ENCODE data around the gene STXBP5. TPM values are rescaled to one million over a fixed set of nuclear protein-coding genes. Genes with fewer than 3 reads are reported as not detected.

Gene STXBP5
- total and polyA plus RNA-seq, 4 experiments from 2014 or later = 0.90 to 36.5 (median 21.9) TPM

GRCh38 chr6:147195987-147196386, 8.2 kb upstream of the STXBP5 start:
- Mint-ChIP-seq H3K36me3 (no peaks in the 10 kb centered on the region), H3K4me1 (peaks cover 0 to 15% (median 7%) of the 10 kb centered on the region in 4 donors), H3K9me3 (no peaks in the 10 kb centered on the region), H3K27ac (no peak overlapping the region), H3K27me3 (no peaks in the 10 kb centered on the region), H3K4me3 (no peak overlapping the region)
- H3K4me3 ChIP-seq (ENCODE audit: low read length in 2 of 2) = no peak overlapping the region
- no peaks in the 10 kb centered on the region for H3K27me3 ChIP-seq (ENCODE audit: insufficient read depth, low read length)
- no peak overlapping the region for H3K27ac ChIP-seq (ENCODE audit: low read depth, low read length)
- DNase-seq = no peak
- H3K9me3 ChIP-seq (ENCODE audit: control insufficient read depth in 1 of 2, low read length in 2 of 2) = no peaks in the 10 kb centered on the region
- H3K36me3 ChIP-seq (ENCODE audit: insufficient read depth, low read length) = no peaks in the 10 kb centered on the region
- no peaks in the 10 kb centered on the region for H3K4me1 ChIP-seq (ENCODE audit: insufficient read depth, low read length)
- intact Hi-C loops (cut with micrococcal nuclease) = no loop called here
- POLR2A ChIA-PET (ENCODE audit: partially characterized antibody) = no interaction called here
- CTCF ChIA-PET (ENCODE audit: partially characterized antibody) = no interaction called here

- DNase-seq = no peak
- Histone ChIP-seq H3K9me3 (ENCODE audit: control insufficient read depth in 1 of 2, low read length in 2 of 2) (no peaks in the 10 kb centered on the region), H3K27me3 (ENCODE audit: insufficient read depth, low read length) (no peaks in the 10 kb centered on the region), H3K36me3 (ENCODE audit: insufficient read depth, low read length) (no peaks in the 10 kb centered on the region), H3K4me3 (ENCODE audit: low read length in 2 of 2) (no peak overlapping the region), H3K27ac (ENCODE audit: low read depth, low read length) (no peak overlapping the region), H3K4me1 (ENCODE audit: insufficient read depth, low read length) (peaks cover 9% of the 10 kb centered on the region)
- Mint-ChIP-seq H3K4me1 (peaks cover 6 to 29% (median 14%) of the 10 kb centered on the region in 4 donors), H3K27me3 (no peaks in the 10 kb centered on the region), H3K27ac (no peak overlapping the region), H3K36me3 (peaks cover 0 to 14% of the 10 kb centered on the region in 2 donors), H3K4me3 (no peak overlapping the region), H3K9me3 (peaks cover 0 to 1% (median 0%) of the 10 kb centered on the region in 8 donors)
- POLR2A ChIA-PET (ENCODE audit: partially characterized antibody) = no interaction called here
- CTCF ChIA-PET (ENCODE audit: partially characterized antibody) = no interaction called here
- intact Hi-C loops (cut with micrococcal nuclease) = loop anchor here (5.0 kb wide), 3 partner anchors 87 to 1238 kb away; partner anchors contain the start of gene SHPRH
These were observed 3.5 kb upstream of the STXBP5 start for GRCh38 chr6:147200711-147201110.

GRCh38 chr6:147201885-147202515, 2.2 kb upstream of the STXBP5 start:
- intact Hi-C loops (cut with micrococcal nuclease) = loop anchor here (1.0 to 5.0 kb wide), 5 partner anchors 85 to 1467 kb away; partner anchors contain the start of genes EPM2A and SHPRH
- peaks cover 10 to 40% (median 20%) of the 10 kb centered on the region in 4 donors for H3K4me1 Mint-ChIP-seq
- no peaks in the 10 kb centered on the region for H3K27me3 Mint-ChIP-seq
- Histone ChIP-seq H3K9me3 (ENCODE audit: control insufficient read depth in 1 of 2, low read length in 2 of 2) (no peaks in the 10 kb centered on the region), H3K4me3 (ENCODE audit: low read length in 2 of 2) (peak overlapping the region; percentile 56 to 66), H3K36me3 (ENCODE audit: insufficient read depth, low read length) (no peaks in the 10 kb centered on the region), H3K27me3 (ENCODE audit: insufficient read depth, low read length) (no peaks in the 10 kb centered on the region), H3K4me1 (ENCODE audit: insufficient read depth, low read length) (peaks cover 22% of the 10 kb centered on the region), H3K27ac (ENCODE audit: low read depth, low read length) (peak overlapping the region; percentile 95)
- H3K9me3 Mint-ChIP-seq = peaks cover 0 to 1% (median 0%) of the 10 kb centered on the region in 8 donors
- peaks cover 0 to 14% of the 10 kb centered on the region in 2 donors for H3K36me3 Mint-ChIP-seq
- peak overlapping the region; percentile 64 to 99 (median 98) for H3K27ac Mint-ChIP-seq
- peak overlapping the region; percentile 88 to 99 (median 96) for H3K4me3 Mint-ChIP-seq
- ChIA-PET POLR2A (ENCODE audit: partially characterized antibody) (interaction anchor here (1.3 to 2.5 kb wide), 4 partner anchors 11 to 1238 kb away, joined by 3 to 20 read pairs (median 4); partner anchors contain the start of gene SHPRH), CTCF (ENCODE audit: partially characterized antibody) (interaction anchor here (1.1 kb wide), 1 partner anchor 66 kb away, joined by 3 read pairs; no protein-coding TSS in a partner anchor)
- peak in 1 of 5 donors; percentile 45 for DNase-seq

GRCh38 chr6:147202516-147203310, 1.5 kb upstream of the STXBP5 start:
- H3K36me3 Mint-ChIP-seq = peaks cover 0 to 14% of the 10 kb centered on the region in 2 donors
- Histone ChIP-seq H3K27me3 (ENCODE audit: insufficient read depth, low read length) (no peaks in the 10 kb centered on the region), H3K36me3 (ENCODE audit: insufficient read depth, low read length) (no peaks in the 10 kb centered on the region), H3K4me1 (ENCODE audit: insufficient read depth, low read length) (peaks cover 28% of the 10 kb centered on the region), H3K27ac (ENCODE audit: low read depth, low read length) (peak overlapping the region; percentile 95), H3K4me3 (ENCODE audit: low read length in 2 of 2) (peak overlapping the region; percentile 66 to 98), H3K9me3 (ENCODE audit: control insufficient read depth in 1 of 2, low read length in 2 of 2) (no peaks in the 10 kb centered on the region)
- POLR2A ChIA-PET (ENCODE audit: partially characterized antibody) = interaction anchor here (0.7 to 2.5 kb wide), 10 partner anchors 9 to 1239 kb away, joined by 3 to 20 read pairs (median 4); partner anchors contain the start of gene SHPRH
- H3K4me1 Mint-ChIP-seq = peaks cover 16 to 46% (median 27%) of the 10 kb centered on the region in 4 donors
- peaks cover 0 to 1% (median 0%) of the 10 kb centered on the region in 8 donors for H3K9me3 Mint-ChIP-seq
- DNase-seq = peak; percentile 87 to 94 (median 91)
- peak overlapping the region; percentile 88 to 99 (median 96) for H3K4me3 Mint-ChIP-seq
- peak overlapping the region; percentile 93 to 99 (median 98) for H3K27ac Mint-ChIP-seq
- CTCF ChIA-PET (ENCODE audit: partially characterized antibody) = interaction anchor here (1.1 kb wide), 1 partner anchor 67 kb away, joined by 3 read pairs; no protein-coding TSS in a partner anchor
- no peaks in the 10 kb centered on the region for H3K27me3 Mint-ChIP-seq
- intact Hi-C loops (cut with micrococcal nuclease) = loop anchor here (1.0 to 5.0 kb wide), 6 partner anchors 20 to 1468 kb away; partner anchors contain the start of genes EPM2A and SHPRH

GRCh38 chr6:147203311-147204059, 732 bp upstream of the STXBP5 start:
- Histone ChIP-seq H3K9me3 (ENCODE audit: control insufficient read depth in 1 of 2, low read length in 2 of 2) (no peaks in the 10 kb centered on the region), H3K27ac (ENCODE audit: low read depth, low read length) (peak overlapping the region; percentile 95), H3K4me3 (ENCODE audit: low read length in 2 of 2) (peak overlapping the region; percentile 66 to 98), H3K4me1 (ENCODE audit: insufficient read depth, low read length) (peaks cover 32% of the 10 kb centered on the region), H3K36me3 (ENCODE audit: insufficient read depth, low read length) (no peaks in the 10 kb centered on the region), H3K27me3 (ENCODE audit: insufficient read depth, low read length) (no peaks in the 10 kb centered on the region)
- H3K36me3 Mint-ChIP-seq = peaks cover 0 to 14% of the 10 kb centered on the region in 2 donors
- H3K4me1 Mint-ChIP-seq = peaks cover 21 to 52% (median 31%) of the 10 kb centered on the region in 4 donors
- peak overlapping the region; percentile 88 to 99 (median 96) for H3K4me3 Mint-ChIP-seq
- H3K27me3 Mint-ChIP-seq = no peaks in the 10 kb centered on the region
- DNase-seq = peak; percentile 77 to 85 (median 82)
- peaks cover 0 to 1% (median 0%) of the 10 kb centered on the region in 8 donors for H3K9me3 Mint-ChIP-seq
- peak overlapping the region; percentile 93 to 99 (median 98) for H3K27ac Mint-ChIP-seq
- intact Hi-C loops (cut with micrococcal nuclease) = loop anchor here (1.0 to 5.0 kb wide), 5 partner anchors 19 to 1469 kb away; partner anchors contain the start of genes EPM2A and SHPRH
- CTCF ChIA-PET (ENCODE audit: partially characterized antibody) = interaction anchor here (1.1 kb wide), 1 partner anchor 68 kb away, joined by 3 read pairs; no protein-coding TSS in a partner anchor
- POLR2A ChIA-PET (ENCODE audit: partially characterized antibody) = interaction anchor here (0.7 to 2.5 kb wide), 12 partner anchors 8 to 1239 kb away, joined by 3 to 20 read pairs (median 4); partner anchors contain the start of gene SHPRH

GRCh38 chr6:147204843-147205311, 660 bp downstream of the STXBP5 start:
- intact Hi-C loops (cut with micrococcal nuclease) = loop anchor here (5.0 kb wide), 3 partner anchors 82 to 1243 kb away; partner anchors contain the start of gene SHPRH
- H3K4me1 Mint-ChIP-seq = peaks cover 27 to 59% (median 38%) of the 10 kb centered on the region in 4 donors
- DNase-seq = peak in 2 of 5 donors; percentile 6 to 19

More at GRCh38 chr6:147204843-147205311, 660 bp downstream of the STXBP5 start:
- Histone ChIP-seq H3K27me3 (ENCODE audit: insufficient read depth, low read length) (no peaks in the 10 kb centered on the region), H3K36me3 (ENCODE audit: insufficient read depth, low read length) (no peaks in the 10 kb centered on the region), H3K4me1 (ENCODE audit: insufficient read depth, low read length) (peaks cover 32% of the 10 kb centered on the region), H3K27ac (ENCODE audit: low read depth, low read length) (peak overlapping the region; percentile 75), H3K9me3 (ENCODE audit: control insufficient read depth in 1 of 2, low read length in 2 of 2) (no peaks in the 10 kb centered on the region), H3K4me3 (ENCODE audit: low read length in 2 of 2) (peak overlapping the region; percentile 64 to 77)
- no peaks in the 10 kb centered on the region for H3K27me3 Mint-ChIP-seq
- H3K36me3 Mint-ChIP-seq = peaks cover 0 to 15% of the 10 kb centered on the region in 2 donors
- peak overlapping the region; percentile 84 to 97 (median 91) for H3K27ac Mint-ChIP-seq
- peaks cover 0 to 1% (median 0%) of the 10 kb centered on the region in 8 donors for H3K9me3 Mint-ChIP-seq
- peak overlapping the region; percentile 84 to 98 (median 93) for H3K4me3 Mint-ChIP-seq
- ChIA-PET POLR2A (ENCODE audit: partially characterized antibody) (interaction anchor here (0.6 to 2.3 kb wide), 7 partner anchors 8 to 1544 kb away, joined by 3 to 7 read pairs (median 3); no protein-coding TSS in a partner anchor), CTCF (ENCODE audit: partially characterized antibody) (no interaction called here)

All from CD4-positive, alpha-beta memory T cell (primary cell).